Measurements from ENCODE around the gene OCA2. TPM values are rescaled to one million over a fixed set of nuclear protein-coding genes. Genes with fewer than 3 reads are reported as not detected.
"Not testable (repeated sequence)": the region's sequence is repeated elsewhere in the genome, so short reads cannot be mapped to it uniquely, and the experiment has no call there.

Gene OCA2
- total and polyA plus RNA-seq, 7 donors, result 0.36 to 0.41 TPM; not detected in 5

GRCh38 chr15:28013976-28014375 is 85.1 kb downstream of the OCA2 start:
- no peak for DNase-seq
- Histone ChIP-seq H3K36me3 (no peaks in the 10 kb centered on the region), H3K4me3 (no peak overlapping the region), H3K27me3 (no peaks in the 10 kb centered on the region), H3K4me1 (no peaks in the 10 kb centered on the region), H3K9me3 (no peaks in the 10 kb centered on the region), H3K27ac (no peak overlapping the region)
- intact Hi-C loops (cut with DNase I), result no loop called here
- TF ChIP-seq CTCF (IDR thresholded peaks at IDR 0.05) (no peak), EP300 (IDR thresholded peaks at IDR 0.05) (no peak), POLR2AphosphoS5 (IDR thresholded peaks at IDR 0.05) (no peak)
- 88 to 92% methylated on average over 9 of the region's 9 CpGs for WGBS, 2 donors

- no peak overlapping the region for H3K27ac ChIP-seq
- 87 to 89% methylated on average over 7 of the region's 7 CpGs for WGBS, 2 donors
- no peak for DNase-seq
- H3K4me1 ChIP-seq, result no peaks in the 10 kb centered on the region
- no peaks in the 10 kb centered on the region for H3K36me3 ChIP-seq
- no peaks in the 10 kb centered on the region for H3K27me3 ChIP-seq
- H3K4me3 ChIP-seq, result no peak overlapping the region
- intact Hi-C loops (cut with DNase I), result no loop called here
- TF ChIP-seq POLR2AphosphoS5 (IDR thresholded peaks at IDR 0.05) (no peak), POLR2A (IDR thresholded peaks at IDR 0.05) (no peak), EP300 (IDR thresholded peaks at IDR 0.05) (no peak), CTCF (IDR thresholded peaks at IDR 0.05) (no peak)
- H3K9me3 ChIP-seq, result peaks cover 0 to 4% (median 0%) of the 10 kb centered on the region in 4 donors
Measured at GRCh38 chr15:28013480-28013879, 85.6 kb downstream of the OCA2 start.

GRCh38 chr15:28012231-28012630 is 86.9 kb downstream of the OCA2 start:
- Histone ChIP-seq H3K27ac (no peak overlapping the region), H3K27me3 (no peaks in the 10 kb centered on the region), H3K9me3 (peaks cover 0 to 5% (median 0%) of the 10 kb centered on the region in 4 donors), H3K4me3 (no peak overlapping the region), H3K36me3 (no peaks in the 10 kb centered on the region), H3K4me1 (no peaks in the 10 kb centered on the region)
- TF ChIP-seq POLR2A (IDR thresholded peaks at IDR 0.05) (no peak), CTCF (IDR thresholded peaks at IDR 0.05) (no peak), POLR2AphosphoS5 (IDR thresholded peaks at IDR 0.05) (no peak), EP300 (IDR thresholded peaks at IDR 0.05) (no peak)
- DNase-seq, result no peak
- WGBS, 2 donors, result 85 to 88% methylated on average over 4 of the region's 4 CpGs
- intact Hi-C loops (cut with DNase I), result no loop called here

- H3K4me3 ChIP-seq; H3K27me3 ChIP-seq; H3K27ac ChIP-seq; H3K36me3 ChIP-seq; H3K4me1 ChIP-seq; DNase-seq; intact Hi-C loops (cut with DNase I); H3K9me3 ChIP-seq: not testable (repeated sequence)
- 69 to 89% methylated on average over 2 of the region's 2 CpGs for WGBS, 2 donors
Measured at GRCh38 chr15:28008175-28008574, 90.9 kb downstream of the OCA2 start.

- no peaks in the 10 kb centered on the region for H3K27me3 ChIP-seq
- no peaks in the 10 kb centered on the region for H3K4me1 ChIP-seq
- no peak overlapping the region for H3K27ac ChIP-seq
- DNase-seq, result no peak
- no peaks in the 10 kb centered on the region for H3K36me3 ChIP-seq
- peaks cover 0 to 5% (median 0%) of the 10 kb centered on the region in 4 donors for H3K9me3 ChIP-seq
- H3K4me3 ChIP-seq, result no peak overlapping the region
- intact Hi-C loops (cut with DNase I), result no loop called here
- TF ChIP-seq CTCF (IDR thresholded peaks at IDR 0.05), result no peak
- no peak for TF ChIP-seq POLR2A (IDR thresholded peaks at IDR 0.05)
- TF ChIP-seq POLR2AphosphoS5 (IDR thresholded peaks at IDR 0.05), result no peak
- TF ChIP-seq EP300 (IDR thresholded peaks at IDR 0.05), result no peak
- WGBS, 2 donors, result 86 to 87% methylated on average over 9 of the region's 9 CpGs
Measured at GRCh38 chr15:28006116-28006905, 92.8 kb downstream of the OCA2 start.
